HG03103 (cell line): Measurements from ENCODE around the gene LDHB.
"Not testable (repeated sequence)": the region's sequence is repeated elsewhere in the genome, so short reads cannot be mapped to it uniquely, and the experiment has no call there.

ENCODE experiments used
- ATAC-seq: cut with Tn5 transposase; IDR thresholded peaks from one replicate; pipeline ENCODE4 v1.9.1; 2021; ENCODE audit warnings: low read depth; ENCODE audit not compliant: unreplicated experiment

Gene LDHB

GRCh38 chr12:21657326-21658077 lies at the start of gene LDHB:
LDHB (minus strand) TSS chr12:21657842; CDS start chr12:21654671, 3,171 bp downstream.
- ATAC-seq = peak; percentile 96

GRCh38 chr12:21704847-21705246 lies 47.2 kb upstream of the LDHB start:
- no peak for ATAC-seq

- no peak for ATAC-seq
These were observed 42.2 kb upstream of the LDHB start for GRCh38 chr12:21699851-21700250.

GRCh38 chr12:21697904-21698630 lies 40.4 kb upstream of the LDHB start:
- ATAC-seq = no peak

GRCh38 chr12:21696625-21697024 lies 39.0 kb upstream of the LDHB start:
- ATAC-seq = no peak

GRCh38 chr12:21695986-21696385 lies 38.3 kb upstream of the LDHB start:
- ATAC-seq = no peak

- no peak for ATAC-seq
These were observed 37.0 kb upstream of the LDHB start for GRCh38 chr12:21694660-21695059.

- ATAC-seq = no peak
These were observed 33.9 kb upstream of the LDHB start for GRCh38 chr12:21691515-21691914.

GRCh38 chr12:21690704-21691368 lies 33.2 kb upstream of the LDHB start:
- ATAC-seq = no peak

GRCh38 chr12:21683115-21683514 lies 25.5 kb upstream of the LDHB start:
- ATAC-seq = no peak

- ATAC-seq = no peak
These were observed 21.3 kb upstream of the LDHB start for GRCh38 chr12:21678959-21679358.

GRCh38 chr12:21677622-21678277 lies 20.1 kb upstream of the LDHB start:
- no peak for ATAC-seq

- ATAC-seq = no peak
These were observed 19.6 kb upstream of the LDHB start for GRCh38 chr12:21677204-21677603.

GRCh38 chr12:21676776-21677175 lies 19.1 kb upstream of the LDHB start:
- ATAC-seq = no peak

- ATAC-seq = no peak
These were observed 18.0 kb upstream of the LDHB start for GRCh38 chr12:21675641-21676040.

- no peak for ATAC-seq
These were observed 17.5 kb upstream of the LDHB start for GRCh38 chr12:21675096-21675495.

GRCh38 chr12:21673830-21674552 lies 16.3 kb upstream of the LDHB start:
- ATAC-seq = not testable (repeated sequence)

- ATAC-seq = no peak
These were observed 14.5 kb upstream of the LDHB start for GRCh38 chr12:21672146-21672545.

GRCh38 chr12:21666722-21667121 lies 9.1 kb upstream of the LDHB start:
- ATAC-seq = no peak

GRCh38 chr12:21665816-21666215 lies 8.2 kb upstream of the LDHB start:
- no peak for ATAC-seq
